ENCODE measurements around the gene CAVIN3.

The CAVIN3 gene

GRCh38 chr11:6319704-6320410 is 444 bp downstream of the CAVIN3 start:
- H4K20me1 ChIP-seq (ENCODE audit: insufficient read depth): no peaks in the 10 kb centered on the region
- H3K79me2 ChIP-seq (ENCODE audit: insufficient read depth, low read depth): no peaks in the 10 kb centered on the region
- H3K4me3 ChIP-seq (IDR thresholded peaks at IDR 0.05; ENCODE audit: insufficient read depth, low read depth, low read length): no peak overlapping the region
- TF ChIP-seq CTCF (conservative IDR thresholded peaks at IDR 0.05; ENCODE audit: low read depth, low read length): no peak
- H2AFZ ChIP-seq (ENCODE audit: low read depth): no peak overlapping the region
- no peak overlapping the region for H3K4me2 ChIP-seq
- H3K36me3 ChIP-seq (ENCODE audit: insufficient read depth): no peaks in the 10 kb centered on the region
- H3K27ac ChIP-seq: no peak overlapping the region
- H3K4me1 ChIP-seq (ENCODE audit: low read depth, poor library complexity, severe bottlenecking): no peaks in the 10 kb centered on the region
- no peak overlapping the region for H3K9ac ChIP-seq
- H3K27me3 ChIP-seq (ENCODE audit: insufficient read depth, low read depth): no peaks in the 10 kb centered on the region

GRCh38 chr11:6319001-6319703 is 1.1 kb downstream of the CAVIN3 start:
- Histone ChIP-seq H4K20me1 (ENCODE audit: insufficient read depth) (no peaks in the 10 kb centered on the region), H3K36me3 (ENCODE audit: insufficient read depth) (no peaks in the 10 kb centered on the region), H3K4me1 (ENCODE audit: low read depth, poor library complexity, severe bottlenecking) (no peaks in the 10 kb centered on the region), H2AFZ (ENCODE audit: low read depth) (no peak overlapping the region), H3K4me3 (IDR thresholded peaks at IDR 0.05; ENCODE audit: insufficient read depth, low read depth, low read length) (no peak overlapping the region), H3K79me2 (ENCODE audit: insufficient read depth, low read depth) (no peaks in the 10 kb centered on the region), H3K9ac (no peak overlapping the region), H3K27me3 (ENCODE audit: insufficient read depth, low read depth) (no peaks in the 10 kb centered on the region), H3K27ac (no peak overlapping the region), H3K4me2 (no peak overlapping the region)
- TF ChIP-seq CTCF (conservative IDR thresholded peaks at IDR 0.05; ENCODE audit: low read depth, low read length): no peak

- Histone ChIP-seq H4K20me1 (ENCODE audit: insufficient read depth) (no peaks in the 10 kb centered on the region), H3K27ac (no peak overlapping the region), H3K4me2 (no peak overlapping the region), H3K4me3 (IDR thresholded peaks at IDR 0.05; ENCODE audit: insufficient read depth, low read depth, low read length) (no peak overlapping the region), H3K4me1 (ENCODE audit: low read depth, poor library complexity, severe bottlenecking) (no peaks in the 10 kb centered on the region), H2AFZ (ENCODE audit: low read depth) (no peak overlapping the region), H3K79me2 (ENCODE audit: insufficient read depth, low read depth) (no peaks in the 10 kb centered on the region), H3K9ac (no peak overlapping the region), H3K36me3 (ENCODE audit: insufficient read depth) (no peaks in the 10 kb centered on the region), H3K27me3 (ENCODE audit: insufficient read depth, low read depth) (no peaks in the 10 kb centered on the region)
- no peak for TF ChIP-seq CTCF (conservative IDR thresholded peaks at IDR 0.05; ENCODE audit: low read depth, low read length)
Observed at GRCh38 chr11:6318204-6318603, 2.1 kb downstream of the CAVIN3 start.

GRCh38 chr11:6315811-6316425 is 4.4 kb downstream of the CAVIN3 start:
- Histone ChIP-seq H2AFZ (ENCODE audit: low read depth) (0 out of 2 replicates have a peak overlapping the region, but pooled peaks have one; percentile 24), H4K20me1 (ENCODE audit: insufficient read depth) (no peaks in the 10 kb centered on the region), H3K79me2 (ENCODE audit: insufficient read depth, low read depth) (no peaks in the 10 kb centered on the region), H3K4me1 (ENCODE audit: low read depth, poor library complexity, severe bottlenecking) (no peaks in the 10 kb centered on the region), H3K4me3 (IDR thresholded peaks at IDR 0.05; ENCODE audit: insufficient read depth, low read depth, low read length) (no peak overlapping the region), H3K27me3 (ENCODE audit: insufficient read depth, low read depth) (no peaks in the 10 kb centered on the region), H3K9ac (no peak overlapping the region), H3K27ac (no peak overlapping the region), H3K4me2 (no peak overlapping the region), H3K36me3 (ENCODE audit: insufficient read depth) (no peaks in the 10 kb centered on the region)
- peak; percentile 77 for TF ChIP-seq CTCF (conservative IDR thresholded peaks at IDR 0.05; ENCODE audit: low read depth, low read length)
